ENCODE measurements around the gene PRRT1.

PRRT1 gene

DNA sequence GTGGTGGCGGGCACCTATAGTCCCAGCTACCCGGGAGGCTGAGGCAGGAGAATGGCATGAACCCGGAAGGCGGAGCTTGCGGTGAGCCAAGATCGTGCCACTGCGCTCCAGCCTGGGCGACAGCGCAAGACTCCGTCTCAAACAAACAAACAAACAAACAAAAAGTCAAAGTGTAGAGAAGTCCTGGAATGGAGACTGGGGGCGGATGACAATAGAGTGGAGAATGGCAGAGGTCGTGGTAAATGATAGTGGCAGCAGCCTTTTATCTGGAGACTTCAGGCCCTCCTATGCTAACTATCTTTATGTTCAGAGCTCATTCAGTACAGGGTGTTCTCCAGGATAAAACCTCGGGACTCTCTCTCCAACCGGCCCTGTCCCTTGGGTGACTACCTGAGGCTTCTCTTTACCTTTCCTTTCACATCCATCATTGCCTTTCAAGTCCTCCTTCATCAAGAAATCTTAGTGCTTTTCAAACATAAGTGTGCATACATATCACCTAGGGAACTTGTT, 20.2 kb downstream of the PRRT1 start:
- TF ChIP-seq SIN3A (IDR thresholded peaks at IDR 0.05; ENCODE audit: borderline replicate concordance, insufficient read depth, low read length) (no peak), POLR2AphosphoS5 (IDR thresholded peaks at IDR 0.05; ENCODE audit: low read depth, low read length) (no peak), FOXP2 (optimal IDR thresholded peaks at IDR 0.05; ENCODE audit: borderline replicate concordance, extremely low read depth, extremely low read length, insufficient read depth) (no peak), TAF1 (IDR thresholded peaks at IDR 0.05; ENCODE audit: borderline replicate concordance, insufficient read depth, low read length) (no peak)
- TF ChIP-seq, protein P1, sequence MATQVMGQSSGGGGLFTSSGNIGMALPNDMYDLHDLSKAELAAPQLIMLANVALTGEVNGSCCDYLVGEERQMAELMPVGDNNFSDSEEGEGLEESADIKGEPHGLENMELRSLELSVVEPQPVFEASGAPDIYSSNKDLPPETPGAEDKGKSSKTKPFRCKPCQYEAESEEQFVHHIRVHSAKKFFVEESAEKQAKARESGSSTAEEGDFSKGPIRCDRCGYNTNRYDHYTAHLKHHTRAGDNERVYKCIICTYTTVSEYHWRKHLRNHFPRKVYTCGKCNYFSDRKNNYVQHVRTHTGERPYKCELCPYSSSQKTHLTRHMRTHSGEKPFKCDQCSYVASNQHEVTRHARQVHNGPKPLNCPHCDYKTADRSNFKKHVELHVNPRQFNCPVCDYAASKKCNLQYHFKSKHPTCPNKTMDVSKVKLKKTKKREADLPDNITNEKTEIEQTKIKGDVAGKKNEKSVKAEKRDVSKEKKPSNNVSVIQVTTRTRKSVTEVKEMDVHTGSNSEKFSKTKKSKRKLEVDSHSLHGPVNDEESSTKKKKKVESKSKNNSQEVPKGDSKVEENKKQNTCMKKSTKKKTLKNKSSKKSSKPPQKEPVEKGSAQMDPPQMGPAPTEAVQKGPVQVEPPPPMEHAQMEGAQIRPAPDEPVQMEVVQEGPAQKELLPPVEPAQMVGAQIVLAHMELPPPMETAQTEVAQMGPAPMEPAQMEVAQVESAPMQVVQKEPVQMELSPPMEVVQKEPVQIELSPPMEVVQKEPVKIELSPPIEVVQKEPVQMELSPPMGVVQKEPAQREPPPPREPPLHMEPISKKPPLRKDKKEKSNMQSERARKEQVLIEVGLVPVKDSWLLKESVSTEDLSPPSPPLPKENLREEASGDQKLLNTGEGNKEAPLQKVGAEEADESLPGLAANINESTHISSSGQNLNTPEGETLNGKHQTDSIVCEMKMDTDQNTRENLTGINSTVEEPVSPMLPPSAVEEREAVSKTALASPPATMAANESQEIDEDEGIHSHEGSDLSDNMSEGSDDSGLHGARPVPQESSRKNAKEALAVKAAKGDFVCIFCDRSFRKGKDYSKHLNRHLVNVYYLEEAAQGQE (IDR thresholded peaks at IDR 0.05; ENCODE audit: insufficient read depth in 1 of 2, low read depth in 2 of 2, low read length in 2 of 2): no peak

DNA sequence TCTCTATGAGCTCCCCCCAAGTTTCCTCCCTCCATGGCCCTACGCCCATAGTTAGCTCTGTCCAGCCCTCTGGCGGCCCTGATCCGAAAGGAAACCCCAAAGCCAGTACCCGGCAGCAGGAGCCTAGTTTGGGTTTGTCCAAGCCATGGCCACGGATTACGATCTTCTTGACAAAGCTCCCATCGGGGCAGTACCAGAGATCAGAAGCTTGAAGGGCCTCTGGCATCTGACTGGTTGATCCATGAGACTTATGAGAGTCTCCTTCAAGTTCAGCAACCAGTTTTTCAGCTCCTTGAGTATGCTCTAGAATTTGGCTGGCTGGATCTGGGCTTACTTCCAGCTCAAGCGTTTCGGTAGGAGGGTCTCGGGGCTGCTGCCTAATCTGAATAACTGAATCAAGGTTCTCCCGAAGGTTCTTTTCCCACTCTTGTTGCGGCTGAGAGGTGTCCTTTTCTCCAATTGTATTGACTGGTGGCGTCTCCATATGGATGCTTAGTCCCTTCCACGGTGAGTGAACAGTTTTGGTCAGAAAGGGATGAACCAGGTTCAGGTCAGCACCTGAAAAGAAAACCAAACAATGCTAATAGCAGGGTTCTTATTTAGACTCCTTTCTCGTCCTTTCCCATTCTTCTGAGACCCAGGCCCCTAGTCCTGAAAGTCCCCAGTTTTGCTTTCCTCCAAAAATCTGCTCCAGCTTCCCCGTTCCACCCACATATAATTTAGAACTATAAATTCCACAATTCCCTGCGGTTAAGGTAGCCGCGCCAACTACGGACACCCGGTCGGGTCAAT, 22.2 kb downstream of the PRRT1 start:
- TF ChIP-seq TAF1 (IDR thresholded peaks at IDR 0.05; ENCODE audit: borderline replicate concordance, insufficient read depth, low read length) (no peak), FOXP2 (optimal IDR thresholded peaks at IDR 0.05; ENCODE audit: borderline replicate concordance, extremely low read depth, extremely low read length, insufficient read depth) (no peak), SIN3A (IDR thresholded peaks at IDR 0.05; ENCODE audit: borderline replicate concordance, insufficient read depth, low read length) (no peak), POLR2AphosphoS5 (IDR thresholded peaks at IDR 0.05; ENCODE audit: low read depth, low read length) (no peak)
- TF ChIP-seq, protein P1 (IDR thresholded peaks at IDR 0.05; ENCODE audit: insufficient read depth in 1 of 2, low read depth in 2 of 2, low read length in 2 of 2): no peak

DNA sequence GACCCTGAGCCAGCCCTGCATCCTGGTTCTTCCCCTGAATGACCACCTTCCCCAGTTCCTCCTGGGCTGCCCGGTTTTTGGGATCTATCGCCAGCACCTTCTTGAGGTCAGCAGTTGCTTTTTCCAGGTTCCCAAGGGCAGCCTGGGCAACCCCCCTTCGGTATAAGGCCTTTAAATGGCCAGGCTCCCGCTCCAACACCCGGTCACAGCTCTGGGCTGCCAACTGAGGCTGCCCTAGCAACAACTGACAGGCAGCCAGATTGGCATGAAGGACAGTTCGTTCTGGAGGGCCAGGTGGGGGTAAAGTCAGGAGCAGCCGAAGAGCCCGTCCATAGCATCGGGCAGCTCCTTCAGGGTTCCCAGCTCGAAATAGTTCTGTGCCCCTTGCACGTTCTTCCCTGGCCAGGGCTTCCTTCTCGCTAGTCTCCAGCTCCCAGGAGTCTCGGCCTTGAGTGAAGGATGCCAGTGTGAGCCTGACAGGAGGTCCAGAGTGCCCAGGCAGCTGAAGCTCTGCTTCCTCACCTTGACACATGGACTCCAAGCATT, 22.9 kb downstream of the PRRT1 start:
- TF ChIP-seq POLR2AphosphoS5 (IDR thresholded peaks at IDR 0.05; ENCODE audit: low read depth, low read length) (no peak), FOXP2 (optimal IDR thresholded peaks at IDR 0.05; ENCODE audit: borderline replicate concordance, extremely low read depth, extremely low read length, insufficient read depth) (no peak), TAF1 (IDR thresholded peaks at IDR 0.05; ENCODE audit: borderline replicate concordance, insufficient read depth, low read length) (no peak), SIN3A (IDR thresholded peaks at IDR 0.05; ENCODE audit: borderline replicate concordance, insufficient read depth, low read length) (no peak)
- TF ChIP-seq, protein P1 (IDR thresholded peaks at IDR 0.05; ENCODE audit: insufficient read depth in 1 of 2, low read depth in 2 of 2, low read length in 2 of 2): no peak

DNA sequence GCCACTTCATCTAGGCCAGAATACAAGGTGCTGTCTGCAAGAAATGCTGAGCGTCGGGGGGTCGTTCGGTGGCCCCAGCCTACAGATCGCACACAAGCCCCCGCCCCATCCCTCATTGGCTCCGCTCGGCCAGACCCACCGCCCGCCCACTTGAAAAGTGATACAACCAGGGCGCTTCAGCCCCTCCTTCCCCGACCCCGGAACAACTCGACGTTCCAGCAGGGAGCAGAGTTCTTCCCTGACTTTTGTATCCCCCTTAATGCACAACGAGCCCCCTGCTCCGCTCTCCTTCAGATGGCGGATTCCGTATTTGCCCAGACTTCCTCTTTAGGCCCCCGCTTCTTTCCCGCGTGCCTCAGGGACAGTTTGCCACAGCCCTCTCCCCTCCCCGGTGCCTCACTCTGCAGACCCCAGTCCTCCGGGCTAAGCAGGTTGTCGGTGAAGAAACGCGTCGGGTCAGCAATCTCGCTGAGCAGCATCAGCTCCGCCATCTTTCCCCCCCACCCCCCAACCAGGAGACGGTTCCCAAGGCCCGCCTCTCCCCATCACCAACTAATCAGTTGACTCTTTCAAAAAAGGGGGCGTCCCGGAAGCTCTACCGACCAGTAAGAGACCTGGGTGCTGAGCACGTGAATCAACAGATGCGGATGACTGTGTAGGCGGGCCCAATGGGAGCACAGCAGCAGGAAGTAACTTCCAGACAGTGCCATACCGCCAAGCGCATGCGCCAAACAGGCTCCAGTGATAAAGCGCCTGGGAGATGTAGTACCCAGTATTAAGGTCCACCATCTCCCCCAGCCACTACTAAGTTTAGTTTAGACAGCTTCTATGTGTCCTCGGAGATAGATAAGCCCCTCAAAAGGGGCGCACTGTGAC, 23.8 kb downstream of the PRRT1 start, which contains the start of gene ATF6B:
ATF6B (minus strand) TSS at position 530 of the 876 bp plus-strand sequence; CDS start at position 491, 39 bp downstream.
- TF ChIP-seq POLR2AphosphoS5 (IDR thresholded peaks at IDR 0.05; ENCODE audit: low read depth, low read length) (peak; percentile 67; the same call in 1 of the 2 replicates), SIN3A (IDR thresholded peaks at IDR 0.05; ENCODE audit: borderline replicate concordance, insufficient read depth, low read length) (peak; percentile 58; the same call in 1 of the 2 replicates), FOXP2 (optimal IDR thresholded peaks at IDR 0.05; ENCODE audit: borderline replicate concordance, extremely low read depth, extremely low read length, insufficient read depth) (no peak), TAF1 (IDR thresholded peaks at IDR 0.05; ENCODE audit: borderline replicate concordance, insufficient read depth, low read length) (peak; percentile 83; the same call in 1 of the 2 replicates)
- TF ChIP-seq, protein P1 (IDR thresholded peaks at IDR 0.05; ENCODE audit: insufficient read depth in 1 of 2, low read depth in 2 of 2, low read length in 2 of 2): no peak
